GM19239 (cell line): ENCODE measurements around the gene RIPOR2.

Experiments used
- DNase-seq: peaks from one replicate; pipeline ENCODE4 v3.0.0; 2011; ENCODE audit warnings: low spot score; ENCODE audit not compliant: insufficient read length
- FAIRE-seq: peaks from 2 replicates; lab custom pipeline; 2011; peaks lifted over from hg19 to GRCh38; lab: Jason Lieb, UNC

The RIPOR2 gene

DNA sequence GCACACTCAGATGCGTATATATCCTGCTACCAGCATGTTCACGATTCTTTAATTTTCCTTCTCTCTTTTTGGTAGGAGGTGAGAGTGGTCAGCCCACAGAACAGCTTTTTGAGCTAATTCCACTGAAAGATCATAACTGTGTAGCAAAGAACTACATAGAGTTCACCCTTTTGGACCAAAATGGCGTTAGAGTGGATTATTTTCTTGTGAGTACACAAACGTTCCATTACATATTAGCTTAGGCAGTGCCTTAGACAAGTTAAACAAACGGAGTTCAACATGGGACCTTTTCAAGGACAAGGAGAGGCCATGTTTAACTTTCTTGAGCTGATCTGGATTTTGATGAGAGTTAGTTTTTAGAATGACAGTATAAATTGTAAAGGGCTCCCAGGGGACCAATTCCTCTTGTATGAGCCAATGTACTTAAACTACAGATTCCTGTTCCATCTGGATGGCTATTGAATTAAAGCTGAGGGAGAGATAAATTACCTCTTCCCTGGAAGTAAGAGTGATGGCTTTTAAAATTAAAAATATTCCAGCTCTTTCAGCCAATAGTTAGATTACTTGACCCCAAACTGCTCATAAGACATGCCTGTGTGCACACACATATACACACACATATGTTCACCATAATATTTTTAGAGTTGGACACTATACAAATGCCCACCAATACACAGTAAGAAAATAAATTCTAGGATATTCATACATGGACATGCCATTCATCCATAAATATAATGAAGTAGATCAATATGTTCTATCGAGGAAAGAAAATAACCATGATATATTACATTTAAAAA is 111.4 kb downstream of the RIPOR2 start:
- FAIRE-seq (no peak), DNase-seq (no peak)

GRCh38 chr6:24823185-24823584 is 112.6 kb downstream of the RIPOR2 start:
- DNase-seq (no peak), FAIRE-seq (no peak)

DNA sequence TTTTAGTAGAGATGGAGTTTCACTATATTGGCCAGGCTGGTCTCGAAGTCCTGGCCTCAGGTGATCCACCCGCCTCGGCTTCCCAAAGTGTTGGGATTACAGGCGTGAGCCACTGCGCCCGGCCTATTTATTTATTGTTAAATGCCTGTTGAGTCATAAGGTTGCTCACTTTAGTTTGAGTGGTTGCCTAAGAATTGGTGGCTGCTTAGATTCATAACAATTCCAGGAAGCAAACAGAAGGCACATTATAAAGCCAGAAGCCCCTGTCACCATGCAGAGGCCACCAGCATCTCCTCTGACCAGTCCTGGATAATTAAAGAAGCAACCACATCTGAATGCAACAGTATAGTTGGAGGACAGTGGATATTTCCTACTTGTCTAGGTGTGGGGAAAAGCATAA is 113.1 kb downstream of the RIPOR2 start:
- FAIRE-seq: no peak

GRCh38 chr6:24821860-24822444 is 113.8 kb downstream of the RIPOR2 start:
- FAIRE-seq: no peak
- no peak for DNase-seq

More for the DNA sequence above, 113.1 kb downstream of the RIPOR2 start:
- DNase-seq: no peak

DNA sequence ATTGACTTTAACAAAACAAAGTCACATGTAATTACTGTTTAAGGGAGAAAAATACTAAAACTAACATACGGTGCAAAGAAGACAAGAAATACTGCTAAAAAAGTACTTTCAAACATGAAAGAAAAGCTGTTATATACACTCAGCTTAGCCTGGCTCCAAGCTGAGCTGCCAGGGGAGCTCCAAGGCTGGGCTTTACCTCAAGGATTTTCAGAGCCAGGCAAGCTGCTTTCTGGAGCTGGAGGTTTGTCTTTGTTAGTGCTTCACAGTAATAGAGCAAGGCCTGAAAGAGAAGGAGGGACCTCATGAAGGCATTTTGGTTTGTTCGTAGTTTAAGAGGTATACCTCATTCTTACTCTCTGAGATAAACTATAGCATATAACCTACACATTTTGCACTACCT is 117.4 kb downstream of the RIPOR2 start:
- FAIRE-seq (no peak), DNase-seq (no peak)

DNA sequence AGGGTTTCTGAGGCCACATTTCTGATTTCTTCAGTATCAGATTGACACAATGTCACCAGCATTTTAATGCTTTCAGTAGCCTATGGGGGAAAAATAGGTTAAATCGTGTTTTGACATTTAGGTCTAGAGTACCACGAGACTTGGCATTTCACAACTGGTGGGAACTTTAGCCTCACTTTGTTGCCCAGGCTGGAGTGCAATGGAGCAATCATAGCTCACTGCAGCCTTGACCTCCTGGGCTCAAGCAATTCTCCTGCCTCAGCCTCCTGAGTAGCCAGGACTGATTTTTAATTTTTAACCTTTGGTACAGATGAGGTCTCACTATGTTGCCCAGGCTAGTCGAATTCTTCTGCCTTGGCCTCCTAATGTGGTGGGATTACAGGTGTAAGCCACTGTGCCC is 126.0 kb downstream of the RIPOR2 start:
- DNase-seq: no peak
- FAIRE-seq: no peak

DNA sequence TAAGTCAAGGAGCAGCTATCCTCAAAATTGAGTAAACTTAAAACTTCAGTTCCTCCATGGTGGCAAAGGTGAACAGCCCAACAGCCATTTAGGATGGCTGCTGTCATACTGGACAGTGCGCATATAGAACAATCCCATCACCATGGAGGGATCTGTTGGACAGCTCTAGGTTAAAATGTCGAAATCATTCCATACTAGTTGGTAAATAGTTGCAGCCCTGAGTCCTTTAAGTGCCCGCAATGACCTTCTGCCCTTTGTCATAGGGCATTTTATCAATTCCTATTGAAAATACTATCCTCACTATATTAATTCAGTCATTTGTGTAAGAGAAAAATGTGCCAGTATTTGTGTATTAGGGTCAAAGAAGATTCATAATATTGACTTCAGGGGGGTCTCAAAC is 128.2 kb downstream of the RIPOR2 start:
- no peak for FAIRE-seq

GRCh38 chr6:24802271-24803059 is 133.3 kb downstream of the RIPOR2 start:
- FAIRE-seq (no peak), DNase-seq (no peak)

More for the DNA sequence above, 128.2 kb downstream of the RIPOR2 start:
- no peak for DNase-seq

DNA sequence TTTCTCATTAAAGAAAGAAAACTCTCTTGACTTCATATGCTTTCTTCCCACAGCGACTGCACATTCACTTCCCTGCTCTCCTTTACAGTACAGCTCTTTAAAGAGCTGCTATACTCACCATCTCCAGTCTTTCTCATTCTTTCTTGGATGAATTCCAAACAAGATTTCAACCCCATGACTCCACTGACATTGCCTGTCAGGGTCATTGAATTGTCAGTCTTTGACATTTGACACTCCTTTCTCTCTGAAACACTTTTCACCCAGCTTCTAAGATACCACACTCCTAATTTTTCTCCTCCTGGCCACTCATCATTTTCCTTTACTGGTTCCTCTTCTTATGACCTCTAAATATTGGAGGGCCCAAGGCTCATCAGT is 136.2 kb downstream of the RIPOR2 start:
- DNase-seq (no peak), FAIRE-seq (no peak)

DNA sequence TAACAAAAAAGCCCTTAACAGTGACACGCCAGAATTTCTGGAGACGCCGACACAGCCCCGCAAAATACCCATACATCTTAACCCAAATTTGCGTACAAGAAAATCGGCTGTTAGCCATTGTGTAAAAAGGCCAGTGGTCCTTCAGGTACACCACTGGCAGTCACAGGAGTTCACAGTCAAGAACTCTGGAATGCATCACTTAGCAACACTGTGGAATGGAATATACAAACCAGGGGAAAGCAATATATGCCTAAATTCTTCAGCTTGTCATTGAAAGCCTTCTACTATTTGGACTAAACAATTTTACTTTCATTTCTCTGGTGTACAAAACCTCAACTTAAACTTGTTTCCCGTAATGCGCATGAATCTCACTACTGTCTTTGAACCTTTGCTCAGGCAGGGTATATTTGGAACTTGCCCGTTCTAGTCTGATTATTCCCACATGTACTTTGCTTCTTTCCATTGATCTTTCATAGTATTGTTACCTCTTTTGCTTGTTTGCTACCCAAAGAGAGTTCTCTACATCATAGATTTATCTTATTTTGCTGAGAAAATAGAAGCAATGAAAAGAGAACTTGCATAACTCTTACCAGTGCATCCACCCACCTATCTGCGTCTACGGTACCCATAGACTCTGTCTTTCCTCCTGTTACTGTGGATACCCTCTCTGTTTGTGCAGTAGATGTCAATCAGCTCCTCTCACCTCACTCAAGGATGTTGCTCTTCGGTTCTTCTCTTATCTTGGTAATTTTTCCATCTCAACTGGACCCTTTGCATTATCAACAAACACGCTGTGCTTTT is 136.8 kb downstream of the RIPOR2 start, which contains the start of gene ARMH2:
Gene ARMH2, minus strand, starts transcription at position 178 of the 801 bp plus-strand sequence. Its CDS starts 60 bp downstream, at position 118.
- FAIRE-seq: no peak
- no peak for DNase-seq

DNA sequence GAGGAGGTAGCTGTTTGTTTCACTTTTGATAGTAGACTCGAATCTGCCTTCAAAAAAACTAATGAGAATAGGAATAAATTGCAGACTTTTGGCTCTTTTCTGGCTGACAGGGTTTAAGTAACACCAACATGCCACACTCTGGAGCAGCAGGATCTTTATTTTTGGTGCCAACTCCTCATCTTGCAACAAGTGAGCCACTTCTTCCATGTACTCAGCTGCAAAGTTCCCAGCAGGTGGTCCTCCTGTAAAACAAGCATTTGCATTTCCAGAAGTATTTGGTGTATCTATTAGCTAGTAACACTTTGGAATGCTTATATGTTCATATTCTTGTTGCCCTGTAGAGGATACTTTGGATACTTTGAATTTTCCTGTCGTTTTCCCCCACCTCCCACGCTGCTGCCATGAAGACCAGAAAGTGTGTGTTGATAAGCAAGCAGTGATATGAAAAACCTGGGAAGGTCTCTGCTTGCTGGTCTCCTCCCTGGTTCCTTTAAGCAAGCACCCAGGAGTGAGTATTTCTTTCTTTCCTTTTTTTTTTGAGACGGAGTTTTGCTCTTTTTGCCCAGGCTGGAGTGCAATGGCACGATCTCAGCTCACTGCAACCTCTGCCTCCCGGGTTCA is 138.1 kb downstream of the RIPOR2 start:
- FAIRE-seq: no peak
- DNase-seq: no peak

- FAIRE-seq: no peak
- DNase-seq: no peak
Observed at GRCh38 chr6:24796616-24797290, 139.0 kb downstream of the RIPOR2 start.

GRCh38 chr6:24795106-24795505 is 140.7 kb downstream of the RIPOR2 start:
- no peak for DNase-seq
- no peak for FAIRE-seq

- DNase-seq (no peak), FAIRE-seq (no peak)
Observed at GRCh38 chr6:24788031-24788665, 147.6 kb downstream of the RIPOR2 start.

DNA sequence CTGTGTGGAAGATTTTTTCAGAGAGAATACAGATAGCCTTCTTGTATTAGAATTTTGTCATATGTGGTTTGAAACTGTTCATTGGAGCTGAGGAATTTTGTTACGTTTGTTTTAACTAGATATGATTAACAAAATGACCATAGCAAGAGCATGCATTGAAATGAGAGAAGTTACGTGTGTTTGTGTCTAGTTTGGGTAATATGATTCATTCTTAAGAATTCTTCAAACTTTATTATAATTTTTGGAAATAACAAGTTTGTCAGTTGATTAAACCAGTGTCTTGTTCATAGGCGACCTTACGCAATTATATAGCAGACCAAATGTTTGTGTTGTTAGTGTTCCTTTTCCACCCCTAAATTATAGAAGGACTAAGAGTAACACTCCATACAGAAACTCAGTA is 155.6 kb downstream of the RIPOR2 start:
- FAIRE-seq: no peak

DNA sequence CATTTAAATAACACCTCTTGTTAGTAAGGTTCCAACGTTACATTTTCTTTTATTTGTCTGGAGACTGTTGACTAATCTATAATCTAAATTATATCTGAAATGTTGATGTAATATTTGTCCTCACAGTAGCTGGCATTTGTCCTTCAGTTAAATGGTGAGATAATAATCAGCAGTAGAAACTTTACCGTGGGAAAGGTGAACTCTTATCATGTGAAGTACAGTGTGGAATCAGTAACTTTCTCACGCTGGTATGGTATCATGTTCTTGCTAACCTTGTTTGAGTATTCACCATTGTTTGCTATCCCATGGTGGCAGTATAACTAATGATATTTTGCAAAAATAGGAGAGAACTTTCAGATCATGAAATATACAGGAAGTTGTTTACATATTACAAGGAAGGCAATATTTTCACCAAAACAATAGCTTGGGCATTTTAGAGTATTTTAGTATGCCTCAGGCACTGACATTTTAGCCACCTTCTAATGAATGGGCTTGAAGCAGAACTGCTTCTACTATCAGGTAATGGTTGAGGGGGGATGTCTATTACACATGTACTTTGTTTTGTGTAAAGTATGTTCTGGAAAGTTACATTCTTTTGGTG is 156.2 kb downstream of the RIPOR2 start:
- no peak for FAIRE-seq
- no peak for DNase-seq

More for the DNA sequence above, 155.6 kb downstream of the RIPOR2 start:
- no peak for DNase-seq

GRCh38 chr6:24778878-24779277 is 156.9 kb downstream of the RIPOR2 start:
- DNase-seq: no peak
- FAIRE-seq: no peak

GRCh38 chr6:24778121-24778520 is 157.6 kb downstream of the RIPOR2 start:
- DNase-seq: no peak
- FAIRE-seq: no peak
